Cardiac ventricle fibroblast (primary cell): ENCODE data around the gene CYFIP2. TPM values are rescaled to one million over a fixed set of nuclear protein-coding genes. Genes with fewer than 3 reads are reported as not detected.

ENCODE experiments used
- total RNA-seq: library from RNA; depleted of rRNA; stranded (reverse); fragments of >200 nt; gene quantifications from 2 replicates; pipeline ENCODE4 v1.2.3, GENCODE V29; 2015

Gene CYFIP2
- 1.4 and 4.5 TPM in 2 replicates for total RNA-seq

DNA sequence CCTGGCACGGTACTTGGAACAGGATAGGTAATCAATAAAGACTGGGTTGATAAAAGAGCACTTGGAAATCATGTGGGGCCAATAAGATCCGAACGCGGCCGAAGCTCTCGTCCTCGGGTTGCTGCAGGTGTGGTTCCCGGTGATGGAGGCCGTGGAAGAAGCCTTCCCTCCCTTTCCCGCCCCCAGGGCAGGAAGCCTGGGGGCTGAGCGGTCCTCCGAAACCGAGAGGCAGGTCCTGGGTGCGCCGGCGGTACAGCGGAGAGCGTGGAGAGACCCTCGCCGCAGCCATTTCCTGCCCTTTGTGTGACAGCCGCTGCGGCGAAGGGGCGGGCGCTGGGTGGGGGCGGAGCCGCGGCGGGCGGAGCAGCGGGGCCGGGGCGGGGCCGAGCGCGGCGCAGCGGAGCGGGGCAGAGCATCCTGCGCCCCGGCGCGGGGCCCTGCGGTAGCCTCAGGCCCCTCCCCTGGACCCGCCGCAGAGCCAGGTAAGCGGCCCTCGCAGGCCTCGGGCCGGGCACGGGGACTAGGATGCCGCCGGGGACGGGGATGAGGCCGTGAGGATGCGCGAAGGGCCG lies at the start of gene CYFIP2:
Gene CYFIP2 (plus strand): TSS at position 410 of the 572 bp plus-strand sequence. CDS start 19,239 bp downstream, outside the sequence.

Other genes with a start within 250 kb of the CYFIP2 start
- not detected in 2 replicates for gene HAVCR1, start 207.0 kb upstream of the CYFIP2 start, total RNA-seq
- 0.39 and 0.75 TPM in 2 replicates for gene HAVCR2, start 157.1 kb upstream of the CYFIP2 start, total RNA-seq
- 9.7 and 16.6 TPM in 2 replicates for gene MED7, start 123.3 kb upstream of the CYFIP2 start, total RNA-seq
- gene GARIN3, start 99.9 kb upstream of the CYFIP2 start, total RNA-seq, result not detected in 2 replicates
- gene ITK, start 85.3 kb upstream of the CYFIP2 start, total RNA-seq, result not detected in 2 replicates
- gene NIPAL4, start 194.1 kb downstream of the CYFIP2 start, total RNA-seq, result 0.93 TPM in 1 of 2 replicates, not detected in the other